Fibroblast of the aortic adventitia (primary cell): ENCODE measurements around the gene INPP5D. TPM values are rescaled to one million over a fixed set of nuclear protein-coding genes. Genes with fewer than 3 reads are reported as not detected.
"Not testable (repeated sequence)": the region's sequence is repeated elsewhere in the genome, so short reads cannot be mapped to it uniquely, and the experiment has no call there.

ENCODE experiments used
- DNase-seq: peaks from one replicate; pipeline ENCODE4 v3.0.0-alpha.2; 2010; ENCODE audit warnings: low read depth
- H3K4me3 ChIP-seq: 2 replicates; pipeline ENCODE4 v1.5.1; 2011; ENCODE audit warnings: low read depth, mild to moderate bottlenecking, control low read depth, low read length, moderate library complexity
- total RNA-seq: library from RNA; depleted of rRNA; stranded (reverse); fragments of >200 nt; gene quantifications from 2 replicates; pipeline ENCODE4 v1.2.3, GENCODE V29; 2012; ENCODE audit warnings: low replicate concordance
- TF ChIP-seq, protein P1 (sequence below): IDR thresholded peaks from 2 replicates; pipeline ENCODE4 v1.5.1; 2011; ENCODE audit warnings: mild to moderate bottlenecking, low read length, control low read depth, inconsistent platforms; ENCODE audit not compliant: insufficient read depth

Gene INPP5D
- total RNA-seq, 1 donor = 0.54 TPM

DNA sequence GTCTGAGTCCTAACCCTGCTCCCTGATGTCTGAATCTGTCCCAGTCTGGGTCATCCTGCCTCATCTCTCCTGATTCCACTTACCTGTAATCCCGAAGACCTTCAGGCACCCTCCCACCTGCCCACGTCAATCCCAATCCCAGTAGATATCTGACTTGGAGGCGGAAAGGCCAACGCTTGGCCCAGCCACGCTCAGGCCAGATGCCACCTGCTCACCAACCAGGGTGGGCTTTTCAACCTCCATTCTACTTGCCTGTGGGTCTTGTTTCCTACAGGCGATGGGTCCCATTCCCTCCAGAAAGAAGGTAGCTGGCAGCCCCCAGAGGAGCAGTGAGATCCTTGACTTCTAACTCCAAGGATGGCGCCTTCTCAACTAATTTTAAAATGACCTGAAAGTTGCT, 59.7 kb downstream of the INPP5D start:
- DNase-seq = no peak
- no peak overlapping the region for H3K4me3 ChIP-seq
- TF ChIP-seq, protein P1, sequence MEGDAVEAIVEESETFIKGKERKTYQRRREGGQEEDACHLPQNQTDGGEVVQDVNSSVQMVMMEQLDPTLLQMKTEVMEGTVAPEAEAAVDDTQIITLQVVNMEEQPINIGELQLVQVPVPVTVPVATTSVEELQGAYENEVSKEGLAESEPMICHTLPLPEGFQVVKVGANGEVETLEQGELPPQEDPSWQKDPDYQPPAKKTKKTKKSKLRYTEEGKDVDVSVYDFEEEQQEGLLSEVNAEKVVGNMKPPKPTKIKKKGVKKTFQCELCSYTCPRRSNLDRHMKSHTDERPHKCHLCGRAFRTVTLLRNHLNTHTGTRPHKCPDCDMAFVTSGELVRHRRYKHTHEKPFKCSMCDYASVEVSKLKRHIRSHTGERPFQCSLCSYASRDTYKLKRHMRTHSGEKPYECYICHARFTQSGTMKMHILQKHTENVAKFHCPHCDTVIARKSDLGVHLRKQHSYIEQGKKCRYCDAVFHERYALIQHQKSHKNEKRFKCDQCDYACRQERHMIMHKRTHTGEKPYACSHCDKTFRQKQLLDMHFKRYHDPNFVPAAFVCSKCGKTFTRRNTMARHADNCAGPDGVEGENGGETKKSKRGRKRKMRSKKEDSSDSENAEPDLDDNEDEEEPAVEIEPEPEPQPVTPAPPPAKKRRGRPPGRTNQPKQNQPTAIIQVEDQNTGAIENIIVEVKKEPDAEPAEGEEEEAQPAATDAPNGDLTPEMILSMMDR = no peak

DNA sequence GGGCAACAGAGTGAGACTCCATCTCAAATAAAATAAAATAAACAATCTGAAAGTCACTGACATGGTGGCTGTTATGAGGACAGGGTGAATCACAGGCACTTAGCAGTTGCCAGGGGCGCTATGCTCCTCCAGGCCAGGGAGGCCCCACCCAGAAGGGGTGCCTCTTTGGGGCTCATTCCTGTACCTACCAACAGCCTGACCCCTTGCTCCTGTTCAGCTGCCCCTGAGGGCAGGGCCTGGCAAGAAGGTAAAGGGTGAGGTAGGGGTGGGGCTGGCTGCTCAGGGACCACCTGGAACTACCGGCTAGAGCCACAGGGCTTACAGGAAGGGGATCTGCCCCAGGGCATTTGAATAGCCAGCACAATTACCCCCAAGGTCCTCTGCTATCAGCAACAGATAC, 60.3 kb downstream of the INPP5D start:
- no peak overlapping the region for H3K4me3 ChIP-seq
- TF ChIP-seq, protein P1 = no peak
- no peak for DNase-seq

DNA sequence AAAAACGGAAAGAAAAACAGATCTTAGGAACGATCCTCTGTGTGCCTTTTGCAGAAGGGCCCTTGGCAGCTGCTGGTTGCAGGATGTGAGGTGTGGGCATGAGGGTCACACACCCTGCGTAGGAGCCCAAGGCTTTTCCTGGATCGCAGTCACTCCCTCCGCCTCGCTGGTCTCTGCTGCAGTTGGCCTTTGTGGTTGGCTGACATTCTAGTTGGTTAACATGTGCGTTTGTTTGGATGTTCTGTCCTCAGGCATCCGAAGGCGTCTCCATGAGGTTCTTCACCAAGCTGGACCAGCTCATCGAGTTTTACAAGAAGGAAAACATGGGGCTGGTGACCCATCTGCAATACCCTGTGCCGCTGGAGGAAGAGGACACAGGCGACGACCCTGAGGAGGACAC, 61.7 kb downstream of the INPP5D start:
- H3K4me3 ChIP-seq = no peak overlapping the region
- TF ChIP-seq, protein P1 = no peak
- DNase-seq = no peak

DNA sequence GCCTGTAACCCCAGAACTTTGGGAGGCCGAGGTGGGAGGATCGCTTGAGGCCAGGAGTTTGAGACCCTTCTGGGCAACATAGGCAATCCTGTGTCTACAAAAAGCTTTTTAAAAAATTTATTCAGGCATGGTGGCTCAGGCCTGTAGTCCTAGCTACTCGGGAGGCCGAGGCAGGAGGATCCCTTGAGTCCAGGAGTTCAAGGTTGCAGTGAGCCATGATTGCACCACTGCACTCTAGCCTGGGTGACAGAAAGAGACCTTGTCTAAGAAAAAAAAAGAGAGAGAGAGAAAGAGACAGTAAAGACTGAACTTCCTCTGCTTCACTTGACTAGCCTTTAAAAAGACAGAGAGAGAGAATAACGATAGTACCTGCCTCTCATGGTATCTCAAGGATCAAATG, 62.4 kb downstream of the INPP5D start:
- no peak overlapping the region for H3K4me3 ChIP-seq
- TF ChIP-seq, protein P1 = no peak
- no peak for DNase-seq

DNA sequence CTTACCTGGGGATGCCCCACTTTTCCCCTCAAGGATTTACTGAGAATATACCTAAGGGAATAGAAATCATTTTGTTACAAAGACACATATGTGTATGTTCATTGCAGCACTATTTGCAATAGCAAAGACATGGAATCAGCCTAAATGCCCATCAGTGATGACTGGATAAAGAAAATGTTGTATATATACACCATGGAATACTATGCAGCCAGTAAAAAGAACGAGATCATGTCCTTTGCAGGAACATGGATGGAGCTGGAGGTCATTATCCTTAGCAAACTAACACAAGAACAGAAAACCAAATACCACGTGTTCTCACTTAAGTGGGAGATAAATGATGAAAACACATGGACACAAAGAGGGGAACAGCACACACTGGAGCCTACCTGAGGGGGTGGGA, 63.4 kb downstream of the INPP5D start:
- not testable (repeated sequence) for DNase-seq, H3K4me3 ChIP-seq

DNA sequence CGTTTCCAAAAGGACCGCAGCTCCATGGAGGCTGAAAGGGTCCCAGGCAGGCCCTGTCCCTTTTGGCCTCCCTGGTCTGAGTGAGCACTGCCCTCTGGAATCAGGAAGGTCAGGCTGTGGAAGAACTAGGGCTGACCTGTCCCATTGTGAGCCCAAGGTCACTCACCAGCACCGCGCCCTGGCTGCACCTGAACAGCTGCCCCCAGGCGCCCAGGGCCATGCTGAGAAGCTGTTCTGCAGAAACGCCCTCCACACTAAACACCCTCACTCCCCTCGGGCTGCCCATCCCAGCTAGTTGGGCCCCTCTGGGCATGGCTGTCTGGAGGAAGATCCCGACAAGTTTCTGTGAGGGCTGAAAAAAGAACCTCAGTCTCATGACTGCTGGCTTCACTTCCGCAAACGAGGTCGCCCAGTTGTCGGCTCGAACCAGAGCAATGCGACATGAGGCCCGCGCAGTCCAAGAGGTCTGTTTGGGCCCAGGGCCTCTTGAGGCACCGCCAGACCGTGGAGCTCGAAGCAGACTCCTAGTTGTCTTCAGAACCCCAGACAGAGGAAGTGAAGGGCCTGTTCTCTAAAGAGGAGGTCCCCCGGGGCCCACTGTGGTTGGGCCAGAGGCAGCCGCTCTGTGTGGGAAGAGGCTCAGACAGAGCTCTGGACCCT, 64.4 kb downstream of the INPP5D start:
- no peak for DNase-seq
- TF ChIP-seq, protein P1 = no peak
- H3K4me3 ChIP-seq = no peak overlapping the region

DNA sequence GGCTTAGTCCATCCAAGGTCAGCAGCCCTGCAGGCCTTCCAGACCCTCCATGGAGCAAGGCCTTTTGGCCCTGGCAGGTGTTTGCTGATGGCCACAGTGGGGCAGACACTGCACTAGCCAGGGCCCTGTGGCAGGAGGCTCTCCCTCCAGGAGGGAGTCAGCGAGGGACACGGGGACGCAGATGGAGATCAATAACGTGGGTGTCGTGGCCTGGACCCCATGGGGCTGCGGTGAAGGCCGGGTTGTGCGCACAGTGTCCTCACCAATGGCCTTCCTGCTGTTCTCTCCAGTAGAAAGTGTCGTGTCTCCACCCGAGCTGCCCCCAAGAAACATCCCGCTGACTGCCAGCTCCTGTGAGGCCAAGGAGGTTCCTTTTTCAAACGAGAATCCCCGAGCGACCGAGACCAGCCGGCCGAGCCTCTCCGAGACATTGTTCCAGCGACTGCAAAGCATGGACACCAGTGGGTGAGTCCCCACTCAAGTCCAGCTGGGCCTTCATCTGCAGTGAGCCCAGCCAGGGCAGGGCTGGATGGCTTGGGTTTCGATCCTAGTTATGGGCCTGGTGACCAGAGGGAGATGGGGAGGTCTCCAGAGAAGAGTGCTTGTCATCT, 65.4 kb downstream of the INPP5D start:
- no peak overlapping the region for H3K4me3 ChIP-seq
- TF ChIP-seq, protein P1 = no peak
- no peak for DNase-seq
